Prostate gland (tissue), 2 donors: Measurements from ENCODE around the gene KRTAP20-2.

ENCODE experiments used
- POLR2A ChIP-seq: fragments of 450-650 bp; IDR thresholded peaks from one replicate; pipeline ENCODE4 v1.6.1; 2016; ENCODE audit warnings: antibody characterized with exemption, mild to moderate bottlenecking
- POLR2AphosphoS5 ChIP-seq: sonication (generic); formaldehyde crosslinking; IDR thresholded peaks from one replicate; pipeline ENCODE4 v1.6.1; 2017; ENCODE audit warnings: antibody characterized with exemption
- TF ChIP-seq, protein P1 (sequence below), 4 experiments: fragments of 200-600 bp in 2 of 4; fragments of 450-650 bp in 2 of 4; sonication (generic) in 2 of 4; IDR thresholded peaks; 1 replicate in 3 of 4; 2 replicates in 1 of 4; pipeline ENCODE4 v1.5.1; 2016 to 2019; ENCODE audit warnings: antibody characterized with exemption in 4 of 4, mild to moderate bottlenecking in 2 of 4, moderate library complexity in 2 of 4

DNA sequence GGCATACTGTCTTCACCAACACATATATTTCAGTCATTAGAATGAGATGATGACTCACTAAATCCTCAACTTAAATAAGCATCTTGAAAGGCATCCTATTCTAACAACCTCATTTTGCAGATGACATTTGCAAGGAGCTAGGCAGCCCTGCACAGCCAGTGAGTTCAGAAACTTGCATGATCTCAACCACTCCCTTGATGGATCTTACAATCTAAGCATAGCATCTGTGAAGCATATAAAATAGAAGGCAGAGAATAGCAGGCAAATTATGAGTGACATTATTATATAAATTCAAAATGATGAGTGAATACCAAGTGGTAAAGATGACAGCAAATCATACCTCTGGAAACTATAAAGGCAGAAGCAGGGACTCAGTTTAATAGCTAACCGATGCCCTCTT lies 39.3 kb downstream of the KRTAP20-2 start:
- TF ChIP-seq, protein P1, sequence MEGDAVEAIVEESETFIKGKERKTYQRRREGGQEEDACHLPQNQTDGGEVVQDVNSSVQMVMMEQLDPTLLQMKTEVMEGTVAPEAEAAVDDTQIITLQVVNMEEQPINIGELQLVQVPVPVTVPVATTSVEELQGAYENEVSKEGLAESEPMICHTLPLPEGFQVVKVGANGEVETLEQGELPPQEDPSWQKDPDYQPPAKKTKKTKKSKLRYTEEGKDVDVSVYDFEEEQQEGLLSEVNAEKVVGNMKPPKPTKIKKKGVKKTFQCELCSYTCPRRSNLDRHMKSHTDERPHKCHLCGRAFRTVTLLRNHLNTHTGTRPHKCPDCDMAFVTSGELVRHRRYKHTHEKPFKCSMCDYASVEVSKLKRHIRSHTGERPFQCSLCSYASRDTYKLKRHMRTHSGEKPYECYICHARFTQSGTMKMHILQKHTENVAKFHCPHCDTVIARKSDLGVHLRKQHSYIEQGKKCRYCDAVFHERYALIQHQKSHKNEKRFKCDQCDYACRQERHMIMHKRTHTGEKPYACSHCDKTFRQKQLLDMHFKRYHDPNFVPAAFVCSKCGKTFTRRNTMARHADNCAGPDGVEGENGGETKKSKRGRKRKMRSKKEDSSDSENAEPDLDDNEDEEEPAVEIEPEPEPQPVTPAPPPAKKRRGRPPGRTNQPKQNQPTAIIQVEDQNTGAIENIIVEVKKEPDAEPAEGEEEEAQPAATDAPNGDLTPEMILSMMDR (IDR thresholded peaks at IDR 0.05): no peak
- TF ChIP-seq POLR2A (no peak), POLR2AphosphoS5 (no peak)
